KG1 (cell line): ENCODE data around the gene TMEM184C.

Experiments used
- DNase-seq: peaks from one replicate; lab custom pipeline; 2025; lab: John Stamatoyannopoulos, UW

TMEM184C gene

DNA sequence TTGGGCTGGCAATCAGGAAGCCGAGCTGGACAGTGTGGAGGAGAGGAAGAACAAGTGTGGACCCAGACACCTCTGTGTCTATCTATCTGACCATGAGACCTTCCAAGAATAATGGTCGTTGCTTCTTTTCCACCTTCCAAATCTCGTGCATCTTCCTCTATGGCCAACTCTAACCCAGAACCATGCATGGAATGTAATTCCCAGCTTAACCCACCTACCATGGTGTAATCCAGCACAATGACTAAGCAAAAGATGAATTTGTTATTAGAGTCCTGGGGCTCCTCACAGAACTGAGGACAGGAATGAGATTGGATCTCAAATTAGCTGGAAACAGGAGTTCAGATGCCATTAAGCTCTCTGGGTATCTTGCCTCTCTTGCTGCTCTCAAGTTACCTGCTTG, 17.4 kb upstream of the TMEM184C start:
- no peak for DNase-seq

DNA sequence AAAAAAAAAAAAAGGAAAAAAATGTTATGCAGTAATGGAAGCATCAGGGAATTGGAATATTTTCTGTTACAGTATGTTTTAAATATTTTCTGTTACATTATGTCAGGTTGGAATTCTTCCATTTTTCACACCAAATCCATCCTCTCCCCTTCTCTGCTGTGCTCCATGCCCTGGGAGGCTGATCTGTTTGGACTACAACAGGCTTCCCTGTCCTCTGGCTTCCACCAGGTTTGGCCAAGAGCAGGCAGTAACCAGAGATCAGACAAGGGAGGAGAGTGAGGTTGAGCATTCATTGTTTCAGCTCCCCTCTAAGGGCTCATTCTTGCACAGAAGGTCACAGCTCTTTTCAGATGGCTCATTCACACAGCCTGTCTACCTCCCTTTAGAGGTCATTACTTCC, 11.7 kb upstream of the TMEM184C start:
- DNase-seq = no peak

DNA sequence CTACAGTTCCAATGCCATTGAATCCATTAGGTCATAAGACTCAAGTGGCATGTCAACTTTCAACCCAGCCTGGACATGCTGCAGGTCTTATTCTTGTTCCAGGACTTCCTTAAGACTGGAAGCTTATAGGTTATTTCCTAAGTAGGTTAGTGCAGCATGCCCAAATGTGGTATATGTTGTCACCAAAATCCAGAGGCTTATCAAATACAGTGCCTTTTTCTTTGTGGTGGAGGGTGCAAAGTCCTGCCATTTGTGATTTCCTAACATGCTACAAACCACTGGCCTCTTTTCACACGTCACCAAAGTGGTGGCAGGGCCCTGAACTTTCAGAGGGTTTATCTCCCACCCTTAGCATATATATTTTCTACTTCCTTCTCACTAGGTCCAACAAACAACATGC, 9.7 kb upstream of the TMEM184C start:
- no peak for DNase-seq

DNA sequence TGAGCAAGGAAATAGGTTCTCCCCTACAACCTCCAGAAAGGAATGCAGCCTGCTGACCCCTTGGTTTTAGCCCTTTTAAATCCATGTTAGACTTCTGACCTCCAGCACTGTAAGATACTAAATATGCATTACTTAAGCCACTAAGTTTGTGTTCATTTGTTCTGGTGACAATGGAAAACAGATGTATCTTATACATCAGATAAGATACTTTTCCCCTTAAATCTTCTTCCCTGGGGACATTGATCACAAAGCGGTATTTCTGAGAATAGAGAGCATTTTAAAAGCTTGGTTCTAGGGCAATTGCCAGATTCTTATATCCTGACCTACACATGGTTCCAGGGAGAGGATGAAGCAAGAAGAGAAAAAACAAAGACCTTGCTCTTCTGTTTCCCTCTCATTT, 6.5 kb upstream of the TMEM184C start:
- no peak for DNase-seq

DNA sequence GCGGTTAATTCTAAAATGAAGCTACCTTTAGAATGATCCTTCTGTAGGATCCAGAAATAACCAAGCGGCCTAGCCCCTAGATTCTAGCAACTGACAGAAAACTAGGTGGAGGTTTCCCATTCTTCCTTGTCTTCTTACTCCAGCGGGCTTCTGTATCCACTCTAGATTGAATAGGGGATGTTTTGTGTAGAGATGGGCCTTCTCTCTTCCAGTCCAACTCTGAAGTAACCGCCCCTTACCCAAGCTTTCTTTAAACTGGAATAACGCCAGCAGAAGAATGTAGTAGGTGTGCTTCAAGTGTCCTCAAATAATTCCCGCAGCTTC, 386 bp upstream of the TMEM184C start:
- DNase-seq = no peak

DNA sequence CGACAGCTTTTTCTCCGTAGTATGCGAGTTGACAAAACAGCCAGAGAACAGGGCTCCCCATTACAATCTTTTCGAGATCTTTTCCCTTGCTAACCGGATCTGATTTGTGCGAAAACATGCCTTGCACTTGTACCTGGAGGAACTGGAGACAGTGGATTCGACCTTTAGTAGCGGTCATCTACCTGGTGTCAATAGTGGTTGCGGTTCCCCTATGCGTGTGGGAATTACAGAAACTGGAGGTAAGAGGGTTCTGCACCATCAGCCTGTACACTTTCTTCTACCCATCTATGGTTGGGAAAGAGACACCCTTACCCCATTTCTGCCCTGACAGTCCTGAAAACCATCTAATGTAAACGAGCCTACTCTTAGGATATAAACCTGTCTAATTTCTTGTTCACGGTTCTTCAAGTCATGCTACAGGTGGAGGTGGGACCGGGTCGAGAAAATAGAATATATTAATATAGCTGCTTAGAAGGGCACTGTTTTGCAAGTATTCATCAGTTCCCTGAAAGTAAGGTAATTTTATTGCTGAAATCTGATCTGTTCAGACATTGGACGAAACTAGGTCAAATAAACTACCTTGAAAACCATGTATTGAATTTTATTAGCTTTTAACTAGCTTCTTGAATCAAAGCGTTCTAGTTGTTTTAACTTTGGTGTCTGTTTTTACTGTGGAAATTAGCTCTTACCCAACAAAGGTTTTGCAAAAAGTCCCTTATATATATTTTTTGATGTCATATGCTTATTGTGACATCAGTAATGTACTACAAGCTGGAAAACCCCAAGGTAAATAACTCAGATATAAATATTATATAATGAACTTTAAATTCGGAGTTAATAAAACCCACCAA, 869 bp downstream of the TMEM184C start:
- DNase-seq = no peak

DNA sequence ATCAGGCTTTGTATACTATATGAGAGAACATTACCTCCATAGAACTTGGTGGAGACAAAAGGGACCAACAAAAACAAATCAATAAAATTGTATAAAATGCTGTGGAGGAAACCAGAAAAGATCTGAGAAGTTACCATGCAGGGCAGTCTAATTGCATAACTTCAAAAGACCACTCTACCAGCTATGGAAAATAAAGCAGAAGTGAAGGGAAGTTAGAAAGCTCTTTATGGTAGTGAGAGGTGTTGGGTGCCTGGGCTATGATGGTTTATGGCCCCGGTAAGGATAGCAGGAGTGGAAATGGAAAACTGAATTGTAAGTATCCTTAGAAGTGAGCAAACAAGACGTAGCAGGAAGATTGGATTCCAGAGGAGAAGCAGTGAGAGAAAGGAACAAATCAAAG, 3.1 kb downstream of the TMEM184C start:
- no peak for DNase-seq

DNA sequence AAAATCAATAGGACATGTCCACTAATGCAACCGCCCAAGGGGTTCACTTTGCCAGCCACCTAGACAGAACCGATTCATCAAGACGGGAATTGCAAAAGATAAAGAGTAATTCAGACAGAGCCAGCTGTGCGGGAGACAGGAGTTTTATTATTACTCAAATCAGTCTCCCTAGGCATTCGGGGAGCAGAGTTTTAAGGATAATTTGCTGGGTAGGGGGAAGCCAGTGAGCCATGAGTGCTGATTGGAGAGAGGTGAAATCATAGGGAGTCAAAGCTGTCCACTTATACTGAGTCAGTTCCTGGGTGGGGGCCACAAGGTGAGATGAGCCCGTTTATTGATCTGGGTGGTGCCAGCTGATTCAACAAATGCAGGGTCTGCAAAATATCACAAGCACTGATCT, 8.5 kb downstream of the TMEM184C start:
- no peak for DNase-seq

DNA sequence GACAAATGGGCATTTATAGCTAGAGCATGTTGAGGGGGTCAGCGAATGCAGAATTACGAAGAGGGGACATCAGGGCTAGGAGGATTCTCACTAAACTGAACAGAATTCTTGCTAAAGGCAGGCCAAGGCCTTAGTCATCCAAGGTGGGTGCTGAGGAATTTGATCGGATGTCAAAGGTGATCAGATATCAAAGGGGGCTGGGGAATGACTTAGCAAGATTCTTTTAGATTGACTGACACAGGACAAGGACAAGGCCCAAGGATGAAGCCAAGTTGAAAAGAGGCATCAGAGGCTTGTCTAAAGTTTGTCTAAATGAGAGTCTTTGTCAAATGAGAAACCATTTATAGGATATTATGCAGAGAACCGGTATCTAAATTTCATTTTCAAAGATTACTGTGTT, 9.7 kb downstream of the TMEM184C start:
- DNase-seq = no peak

DNA sequence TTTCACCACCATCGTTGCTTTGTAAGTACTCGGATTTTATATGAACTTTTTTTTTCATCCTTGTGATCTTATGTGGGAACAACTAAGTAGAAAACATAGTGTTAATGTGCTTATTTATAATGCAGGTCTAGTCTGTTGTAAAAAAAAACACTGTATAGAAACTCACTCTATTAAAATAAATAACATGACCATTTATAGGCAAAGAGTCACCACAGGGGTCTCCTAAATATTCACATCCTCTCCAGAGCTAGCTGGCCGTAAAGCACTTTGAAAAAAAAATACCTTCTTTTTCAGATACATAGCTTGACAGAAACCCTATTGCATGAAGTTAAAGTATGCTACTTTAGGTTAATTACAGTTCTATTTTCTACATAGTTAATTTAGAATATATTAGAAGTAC, 11.2 kb downstream of the TMEM184C start:
- DNase-seq = no peak

DNA sequence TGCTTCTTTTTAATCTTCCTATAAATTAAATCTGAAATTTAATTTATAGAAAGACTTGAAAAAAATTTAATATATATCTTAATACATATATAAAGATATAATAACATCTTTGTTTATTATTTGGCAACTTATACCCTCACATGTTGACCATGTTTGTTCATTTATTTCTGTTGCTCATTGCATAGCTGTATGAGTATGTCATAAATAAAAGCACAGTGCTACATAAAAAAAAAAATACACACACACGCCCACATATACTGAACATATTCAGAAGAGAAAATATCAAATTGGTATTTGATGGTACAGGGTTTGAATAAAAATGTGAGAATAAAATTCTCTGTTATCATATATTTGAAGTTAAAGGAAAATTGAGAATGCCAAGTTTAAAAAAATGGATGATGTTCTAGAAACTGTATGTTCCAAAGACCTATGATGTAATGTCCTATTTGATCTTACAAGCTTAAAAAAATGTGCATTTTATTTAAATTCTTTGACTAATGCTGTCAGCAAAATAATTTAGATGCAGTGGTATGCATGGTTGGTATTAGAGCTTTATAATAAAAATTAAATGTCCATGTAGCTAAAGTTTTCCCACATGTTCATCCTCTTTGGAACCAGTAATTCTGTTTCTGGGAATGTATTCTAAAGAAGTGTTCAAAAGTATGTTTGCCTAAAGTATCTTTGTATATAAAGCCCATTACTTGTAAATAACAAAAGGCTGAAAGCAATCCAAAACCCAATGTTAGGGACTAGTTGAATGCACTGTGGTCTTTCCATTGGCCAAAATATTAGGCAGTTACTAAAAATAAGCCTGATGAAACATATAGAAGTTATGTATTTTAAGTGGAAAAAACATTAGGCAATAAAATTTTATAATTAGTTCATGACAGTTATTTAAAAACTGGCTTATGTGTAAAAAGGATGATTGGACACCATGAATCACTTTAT, 12.9 kb downstream of the TMEM184C start:
- no peak for DNase-seq

DNA sequence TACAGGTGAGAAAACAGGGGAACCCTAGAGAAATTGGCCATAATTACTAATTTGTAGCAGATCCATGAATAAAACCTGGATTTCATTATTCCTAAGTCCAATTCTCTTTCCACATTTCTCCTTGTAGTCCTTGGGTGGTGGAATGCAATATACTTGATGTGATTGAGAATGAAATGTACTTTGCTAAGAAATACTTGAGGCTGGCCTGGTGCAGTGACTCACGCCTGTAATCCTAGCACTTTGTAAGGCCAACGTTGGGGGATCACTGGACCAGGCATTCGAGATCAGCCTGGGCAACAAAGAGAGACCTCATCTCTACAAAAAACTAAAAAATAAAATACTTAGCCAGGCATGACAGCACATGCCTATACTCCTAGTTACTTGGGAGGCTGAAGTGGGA, 15.9 kb downstream of the TMEM184C start:
- no peak for DNase-seq

DNA sequence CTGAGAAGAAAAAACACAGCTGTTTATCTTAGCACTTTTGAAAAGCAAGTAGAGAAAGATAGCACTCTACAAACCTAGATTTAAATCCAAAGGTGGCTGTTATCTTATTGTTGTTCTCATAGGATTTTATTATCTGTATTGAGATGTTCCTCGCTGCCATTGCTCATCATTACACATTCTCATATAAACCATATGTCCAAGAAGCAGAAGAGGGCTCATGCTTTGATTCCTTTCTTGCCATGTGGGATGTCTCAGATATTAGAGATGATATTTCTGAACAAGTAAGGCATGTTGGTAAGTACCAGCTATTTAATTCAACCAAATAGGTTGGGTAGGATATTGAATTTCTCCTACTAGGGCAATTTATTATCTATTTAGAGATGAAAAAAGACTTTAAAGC, 16.4 kb downstream of the TMEM184C start:
- no peak for DNase-seq

DNA sequence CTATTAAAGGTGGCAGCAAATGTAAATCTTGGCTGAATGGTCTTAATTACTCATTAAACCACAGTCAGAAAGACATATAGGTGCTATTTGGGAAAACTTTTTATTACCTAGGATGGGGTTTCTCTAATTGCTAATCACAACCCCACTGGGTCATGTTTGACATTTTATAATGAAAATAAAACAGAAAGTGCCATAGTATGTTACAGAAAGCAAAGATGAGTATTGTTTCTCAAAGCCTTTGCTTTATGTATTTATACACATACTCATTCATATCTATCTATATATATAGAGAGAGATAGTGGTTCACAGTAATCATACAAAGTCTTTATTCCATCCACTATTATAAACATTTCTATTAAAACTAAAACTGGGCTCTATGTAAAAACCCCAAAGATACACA, 18.2 kb downstream of the TMEM184C start:
- no peak for DNase-seq

DNA sequence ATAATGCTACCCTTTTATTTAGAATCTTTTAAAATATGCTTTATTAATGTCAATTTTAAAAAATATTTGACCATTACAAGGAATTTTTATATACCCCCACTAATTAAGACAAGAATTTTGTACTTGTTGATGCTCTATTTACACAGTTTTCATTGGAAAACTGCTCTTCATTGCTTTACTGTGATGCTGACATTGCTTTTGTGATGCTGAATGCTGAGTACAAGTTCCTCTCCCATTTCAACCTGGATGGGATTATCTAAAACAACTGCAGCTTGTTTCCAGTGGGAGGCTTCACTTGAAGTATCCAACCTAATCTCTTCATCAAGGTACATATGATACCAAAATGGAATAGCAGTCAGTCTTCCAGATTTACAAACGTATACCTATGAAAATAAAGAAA, 21.2 kb downstream of the TMEM184C start:
- DNase-seq = no peak

DNA sequence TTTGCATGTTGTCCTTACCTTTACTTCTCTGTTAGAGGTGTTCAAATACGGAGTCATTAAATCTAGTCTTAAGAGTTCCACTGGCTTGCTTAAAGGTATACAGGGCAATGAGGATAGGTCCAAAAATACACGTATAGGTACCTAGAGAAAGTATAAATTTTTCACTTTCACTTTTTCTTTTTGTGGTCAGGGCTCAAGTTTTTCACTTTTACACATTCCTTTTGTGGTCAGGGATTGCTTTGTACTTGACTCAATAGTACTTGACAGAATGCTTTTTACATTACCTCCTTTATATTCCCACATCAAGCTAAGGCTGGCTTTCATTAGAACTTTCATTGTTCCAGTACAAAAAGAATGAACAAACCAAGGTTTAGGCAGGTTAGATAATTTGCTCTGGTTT, 21.7 kb downstream of the TMEM184C start:
- no peak for DNase-seq

DNA sequence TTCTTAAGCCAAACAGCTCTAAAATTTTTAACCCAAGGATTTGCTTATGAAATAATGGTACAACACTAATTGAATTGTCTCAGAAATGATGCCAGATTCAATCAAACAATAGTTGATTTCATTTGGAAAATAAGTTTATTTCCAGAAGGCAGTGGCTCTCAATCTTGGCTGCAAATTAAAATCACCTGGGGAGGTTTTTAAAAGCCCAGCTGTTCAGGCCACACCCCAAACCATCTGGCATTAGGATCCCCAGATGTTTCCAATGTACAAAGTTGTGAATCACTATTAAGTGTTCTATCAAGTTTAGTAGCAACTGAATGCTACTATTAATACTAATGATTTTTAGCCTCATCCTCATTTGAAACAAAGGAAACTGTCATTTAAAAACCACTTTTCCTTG, 22.2 kb downstream of the TMEM184C start:
- no peak for DNase-seq

DNA sequence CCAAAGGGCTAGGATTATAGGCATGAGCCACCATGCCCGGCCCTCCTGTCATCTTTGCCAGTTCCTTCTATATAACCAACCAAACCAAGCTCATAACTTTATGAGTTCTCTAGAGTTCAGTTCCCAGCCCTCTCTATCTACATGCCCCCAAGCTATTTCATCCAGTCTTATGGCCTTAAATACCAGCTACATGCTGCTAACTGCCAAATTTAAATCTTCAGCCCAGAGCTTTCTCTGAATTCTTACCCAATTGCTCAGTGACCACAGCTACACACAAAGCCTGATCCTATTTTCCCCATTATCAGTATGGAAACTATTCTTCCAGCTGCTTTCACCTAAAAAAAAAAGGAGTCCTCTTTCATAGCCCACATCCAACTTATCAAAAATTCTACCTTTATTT, 23.1 kb downstream of the TMEM184C start:
- no peak for DNase-seq

DNA sequence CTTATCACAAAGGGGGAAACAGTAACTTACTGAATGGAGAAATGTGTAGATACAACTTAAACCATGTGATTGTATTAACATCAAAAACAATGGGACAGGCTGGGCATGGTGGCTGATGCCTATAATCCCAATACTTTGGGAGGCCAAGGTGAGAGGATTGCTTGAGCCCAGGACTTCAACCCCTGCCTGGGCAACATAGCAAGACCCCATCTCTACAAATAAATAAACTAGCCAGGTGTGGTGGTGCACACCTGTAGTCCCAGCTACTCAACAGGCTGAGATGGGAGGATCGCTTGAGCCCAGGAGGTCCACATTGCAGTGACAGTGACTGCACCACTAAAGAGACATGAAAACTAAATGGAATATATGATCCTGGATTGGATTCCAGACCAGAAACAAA, 26.4 kb downstream of the TMEM184C start:
- DNase-seq = no peak

DNA sequence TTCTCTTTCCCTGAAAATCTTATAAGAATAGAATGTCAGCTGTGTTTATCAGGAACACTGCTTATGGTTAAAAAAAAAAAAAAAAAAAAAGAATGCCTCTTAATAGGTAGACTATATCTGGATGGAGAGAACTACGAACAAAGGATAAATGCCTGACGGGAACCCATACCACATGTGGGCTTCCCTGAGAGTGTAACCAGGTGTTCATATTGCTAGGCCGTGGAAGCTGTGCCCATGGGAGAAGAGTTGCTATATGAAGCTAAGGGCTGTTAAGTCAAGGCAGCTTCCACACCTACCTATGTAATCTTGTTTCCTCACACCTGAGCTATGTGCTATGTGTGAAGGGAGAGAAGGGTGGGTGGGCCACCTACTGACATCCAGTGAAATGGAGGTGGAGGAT, 27.3 kb downstream of the TMEM184C start:
- no peak for DNase-seq

DNA sequence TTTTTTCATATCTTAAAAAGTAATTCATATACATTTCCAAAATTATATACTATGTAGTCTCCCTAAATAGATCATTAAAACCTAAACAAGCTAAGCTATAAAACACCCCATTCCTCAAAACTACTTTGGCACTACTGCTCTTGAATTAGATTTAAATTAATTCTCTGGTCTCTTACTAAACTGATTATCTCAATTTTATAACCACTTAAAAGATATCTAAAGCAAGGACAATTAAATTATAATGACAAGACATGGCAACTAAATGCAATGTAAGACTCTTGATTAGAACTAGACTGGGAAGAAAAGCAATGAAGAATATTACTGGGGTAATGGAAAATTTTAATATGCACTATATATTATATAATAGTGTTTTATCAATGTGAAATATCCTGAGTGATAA, 27.9 kb downstream of the TMEM184C start:
- DNase-seq = no peak

DNA sequence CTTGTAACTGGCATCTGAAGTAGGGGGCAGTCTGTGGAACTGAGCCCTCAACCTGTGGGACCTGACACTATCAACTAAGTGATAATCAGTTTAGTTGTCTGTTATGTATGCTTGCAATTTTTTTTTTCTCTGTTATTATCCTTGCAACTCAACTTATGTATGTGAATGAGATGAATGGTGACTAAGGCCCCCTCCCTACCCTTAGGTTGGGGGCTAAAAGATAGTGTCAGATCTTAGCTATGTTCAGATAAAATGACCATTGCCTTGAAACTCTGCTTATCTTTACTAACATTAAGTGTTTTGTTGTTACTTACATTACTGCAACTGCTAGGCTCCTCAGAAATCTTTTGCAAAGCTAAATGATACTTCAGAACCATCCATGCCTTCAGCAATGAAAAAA, 31.5 kb downstream of the TMEM184C start:
- DNase-seq = no peak

DNA sequence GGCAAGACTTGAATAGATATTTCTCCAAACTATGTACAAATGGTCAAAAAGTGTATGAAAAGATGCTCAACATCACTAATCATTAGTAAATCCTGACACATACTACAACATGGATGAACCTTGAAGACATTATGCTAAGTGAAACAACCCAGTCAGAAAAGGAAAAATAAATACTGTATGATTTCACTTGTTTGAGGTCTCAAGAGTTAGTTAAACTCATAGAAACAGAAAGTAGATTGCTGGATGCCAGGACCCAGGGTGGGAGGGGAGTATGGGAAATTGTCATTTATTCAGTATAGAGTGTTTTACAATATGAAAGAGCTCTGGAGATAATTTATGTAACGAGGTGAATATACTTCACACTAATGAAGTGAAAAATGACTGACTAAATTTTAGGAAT, 34.4 kb downstream of the TMEM184C start:
- DNase-seq = no peak
